ENCODE measurements around the gene GUCY2D.
A peak's percentile ranks its signal among the peaks of the same experiment; 100 is the strongest.

The GUCY2D gene

DNA sequence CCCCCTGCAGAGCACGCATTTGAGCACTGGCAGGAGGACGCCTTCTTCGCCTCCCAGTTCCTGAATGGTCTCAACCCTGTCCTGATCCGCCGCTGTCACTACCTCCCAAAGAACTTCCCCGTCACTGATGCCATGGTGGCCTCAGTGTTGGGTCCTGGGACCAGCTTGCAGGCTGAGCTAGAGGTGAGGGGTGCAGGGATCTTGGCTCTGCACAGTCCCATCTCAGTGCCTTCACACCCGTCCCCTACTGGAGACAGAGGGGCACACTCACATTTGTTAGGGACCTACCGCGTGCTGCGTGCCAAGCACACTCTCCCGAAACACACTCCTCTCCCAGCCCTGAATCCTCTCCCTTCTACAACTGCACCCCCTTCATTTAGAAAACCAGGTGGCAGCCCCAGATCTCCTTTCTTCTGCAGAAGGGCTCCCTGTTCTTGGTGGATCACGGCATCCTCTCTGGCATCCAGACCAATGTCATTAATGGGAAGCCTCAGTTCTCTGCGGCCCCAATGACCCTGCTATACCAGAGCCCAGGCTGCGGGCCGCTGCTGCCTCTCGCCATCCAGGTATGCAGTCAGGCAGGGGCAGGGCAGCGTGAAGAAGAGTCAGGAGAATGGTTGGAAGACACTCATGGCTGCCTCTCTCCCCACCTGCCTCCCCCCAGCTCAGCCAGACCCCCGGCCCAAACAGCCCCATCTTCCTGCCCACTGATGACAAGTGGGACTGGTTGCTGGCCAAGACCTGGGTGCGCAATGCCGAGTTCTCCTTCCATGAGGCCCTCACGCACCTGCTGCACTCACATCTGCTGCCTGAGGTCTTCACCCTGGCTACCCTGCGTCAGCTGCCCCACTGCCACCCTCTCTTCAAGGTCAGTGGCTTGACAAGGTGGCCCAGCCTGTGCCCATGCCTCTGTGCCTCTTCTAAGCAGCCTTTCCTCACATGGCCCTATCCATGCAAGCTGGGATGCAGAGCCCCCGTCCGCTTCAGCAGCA lies 42.7 kb downstream of the GUCY2D start:
- no peak for DNase-seq (ENCODE audit: low read depth, low spot score)

DNA sequence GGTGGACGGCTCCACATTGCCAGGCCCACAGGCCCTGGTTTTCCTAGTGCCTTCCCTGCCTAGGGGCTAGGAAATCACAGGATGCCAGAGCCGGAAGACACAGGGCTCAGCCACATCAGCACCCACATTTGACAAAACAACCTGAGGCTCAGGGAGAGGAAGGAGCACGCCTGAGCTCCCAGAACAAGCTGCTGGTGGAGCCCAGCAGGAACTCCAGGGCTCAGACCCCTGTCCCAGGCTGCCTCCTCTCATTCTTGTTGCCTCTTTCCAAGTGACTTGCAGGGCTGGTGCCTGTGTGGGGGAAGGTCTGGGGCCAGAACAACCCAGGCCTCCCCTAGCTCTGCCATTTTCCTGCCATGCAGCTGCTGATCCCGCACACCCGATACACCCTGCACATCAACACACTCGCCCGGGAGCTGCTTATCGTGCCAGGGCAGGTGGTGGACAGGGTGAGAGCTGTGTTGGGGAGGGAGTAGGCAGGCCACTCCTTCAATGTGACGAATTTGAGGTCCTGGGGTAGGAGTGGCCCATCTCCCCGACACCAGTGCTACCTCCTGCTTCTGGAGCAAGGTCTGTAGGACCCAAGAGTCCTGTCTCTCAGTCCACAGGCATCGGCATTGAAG lies 44.0 kb downstream of the GUCY2D start:
- DNase-seq (ENCODE audit: low read depth, low spot score), result no peak

DNA sequence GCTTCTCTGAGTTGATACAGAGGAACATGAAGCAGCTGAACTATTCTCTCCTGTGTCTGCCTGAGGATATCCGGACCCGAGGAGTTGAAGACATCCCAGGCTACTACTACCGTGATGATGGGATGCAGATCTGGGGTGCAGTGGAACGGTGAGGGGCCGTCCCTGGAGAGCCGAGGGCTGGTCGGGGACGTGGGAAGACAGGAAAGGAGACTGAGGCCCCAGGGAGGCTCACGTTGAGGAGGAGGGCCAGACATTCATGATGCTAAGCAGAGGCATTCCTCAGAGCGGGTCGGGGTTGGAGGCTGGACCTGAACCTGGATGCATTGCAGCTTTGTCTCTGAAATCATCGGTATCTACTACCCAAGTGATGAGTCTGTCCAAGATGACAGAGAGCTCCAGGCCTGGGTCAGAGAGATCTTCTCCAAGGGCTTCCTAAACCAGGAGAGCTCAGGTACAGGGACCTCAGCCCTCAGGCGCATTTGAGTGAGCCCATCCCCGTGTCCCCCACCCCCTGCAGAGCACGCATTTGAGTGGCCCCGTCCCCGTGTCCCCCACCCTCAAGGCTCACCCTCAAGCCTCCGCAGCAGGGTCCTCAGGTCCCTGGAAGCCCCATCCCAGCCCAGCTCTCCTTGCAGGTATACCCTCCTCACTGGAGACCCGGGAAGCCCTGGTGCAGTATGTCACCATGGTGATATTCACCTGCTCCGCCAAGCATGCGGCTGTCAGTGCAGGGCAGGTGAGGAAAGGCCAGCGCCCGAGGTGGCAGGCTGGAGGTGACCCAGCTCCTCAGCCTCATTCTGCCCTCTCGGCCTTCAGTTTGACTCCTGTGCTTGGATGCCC lies 44.7 kb downstream of the GUCY2D start:
- no peak for DNase-seq (ENCODE audit: low read depth, low spot score)

DNA sequence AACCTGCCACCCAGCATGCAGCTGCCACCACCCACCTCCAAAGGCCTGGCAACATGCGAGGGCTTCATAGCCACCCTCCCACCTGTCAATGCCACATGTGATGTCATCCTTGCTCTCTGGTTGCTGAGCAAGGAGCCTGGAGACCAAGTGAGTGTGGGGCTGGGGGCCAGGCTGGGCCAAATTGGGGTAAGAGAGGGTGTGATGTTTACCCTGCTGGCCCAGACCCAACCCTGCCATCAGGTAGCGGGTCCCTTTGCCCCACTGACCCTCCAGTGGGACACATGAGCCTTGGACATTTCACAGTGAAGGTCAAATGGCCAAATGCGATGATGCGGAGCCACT lies 45.3 kb downstream of the GUCY2D start:
- no peak for DNase-seq (ENCODE audit: low read depth, low spot score)

DNA sequence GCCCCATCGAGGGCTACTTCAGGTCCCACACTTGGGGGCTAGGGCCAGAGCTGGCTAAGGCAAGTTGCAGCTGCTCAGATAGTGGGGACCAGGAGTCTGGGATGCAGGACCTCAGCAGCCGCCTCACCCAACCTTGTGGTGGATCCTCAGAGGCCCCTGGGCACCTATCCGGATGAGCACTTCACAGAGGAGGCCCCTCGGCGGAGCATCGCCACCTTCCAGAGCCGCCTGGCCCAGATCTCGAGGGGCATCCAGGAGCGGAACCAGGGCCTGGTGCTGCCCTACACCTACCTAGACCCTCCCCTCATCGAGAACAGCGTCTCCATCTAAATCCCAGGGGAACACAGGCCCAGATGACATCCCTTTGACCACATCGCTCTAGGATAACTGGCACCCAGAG lies 45.8 kb downstream of the GUCY2D start:
- no peak for DNase-seq (ENCODE audit: low read depth, low spot score)

DNA sequence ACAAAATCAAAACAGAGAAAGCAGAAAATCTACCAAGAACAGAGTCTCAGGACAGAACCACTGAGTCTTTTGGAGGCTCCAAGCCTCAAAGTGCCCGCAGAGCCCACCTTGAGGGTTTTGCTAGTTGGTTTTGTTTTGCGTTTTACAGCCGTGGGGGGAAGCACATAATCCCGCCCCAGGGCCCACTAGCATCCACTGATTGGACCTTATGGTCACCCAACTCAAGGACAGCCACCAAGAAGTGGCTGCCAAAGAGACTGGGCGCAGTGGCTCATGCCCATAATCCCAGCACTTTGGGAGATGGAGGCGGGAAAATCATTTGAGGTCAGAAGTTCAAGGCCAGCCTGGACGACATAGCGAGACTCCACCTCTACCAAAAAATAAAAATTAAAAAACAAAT lies 46.3 kb downstream of the GUCY2D start:
- DNase-seq (ENCODE audit: low read depth, low spot score), result no peak

DNA sequence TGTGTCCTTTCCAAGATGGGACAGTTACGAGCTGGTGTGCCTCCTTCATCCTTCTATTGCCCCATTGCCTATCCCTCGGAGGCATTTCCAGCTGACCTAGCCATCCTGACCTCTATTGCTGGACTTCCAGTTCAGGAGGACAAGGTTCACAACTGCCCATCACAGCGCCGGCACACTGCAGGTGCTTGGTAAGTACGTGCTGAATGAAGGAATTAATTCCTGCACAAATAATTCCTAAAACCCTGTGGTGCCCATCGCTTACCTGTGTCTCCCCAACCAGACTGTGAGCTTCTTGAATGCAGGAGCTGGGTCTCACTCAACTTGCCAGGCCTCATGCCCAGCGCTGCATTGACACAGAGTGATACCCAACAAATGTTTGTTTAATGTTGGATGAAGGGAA lies 49.4 kb downstream of the GUCY2D start:
- DNase-seq (ENCODE audit: low read depth, low spot score), result no peak

DNA sequence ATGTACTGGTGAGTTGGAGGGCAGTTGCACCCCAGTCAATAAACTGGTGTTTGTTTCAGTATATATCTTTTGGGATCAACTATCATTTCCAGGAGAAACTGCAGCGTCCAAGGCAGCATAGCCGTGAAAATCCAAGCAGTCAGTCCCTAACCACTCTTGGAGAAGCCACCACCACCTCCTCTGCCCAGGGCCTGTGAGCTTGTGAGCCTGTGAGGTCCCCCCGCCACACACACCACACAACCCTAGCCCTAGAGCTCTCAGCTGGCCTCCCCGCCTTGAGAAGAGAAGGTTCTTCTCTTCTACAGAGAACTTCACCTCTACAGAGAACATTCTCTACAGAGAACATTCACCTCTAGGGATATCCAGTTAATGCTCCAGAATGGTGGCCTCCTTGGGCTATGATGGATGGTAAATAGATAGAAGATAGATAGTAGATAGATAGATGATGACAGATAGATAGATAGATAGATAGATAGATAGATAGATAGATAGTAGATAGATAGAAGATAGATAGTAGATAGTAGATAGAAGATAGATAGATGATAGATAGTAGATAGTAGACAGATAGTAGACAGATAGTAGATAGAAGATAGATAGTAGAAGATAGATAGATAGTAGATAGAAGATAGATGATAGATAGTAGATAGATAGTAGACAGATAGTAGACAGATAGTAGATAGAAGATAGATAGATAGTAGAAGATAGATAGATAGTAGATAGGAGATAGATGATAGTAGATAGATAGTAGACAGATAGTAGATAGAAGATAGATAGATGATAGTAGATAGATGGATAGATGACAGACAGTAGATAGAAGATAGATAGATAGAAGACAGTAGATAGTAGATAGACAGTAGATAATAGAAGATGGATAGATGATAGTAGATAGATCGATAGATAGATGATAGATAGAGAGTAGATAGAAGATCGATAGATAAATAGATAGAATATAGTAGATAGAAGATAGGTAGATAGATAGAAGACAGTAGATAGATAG lies 50.1 kb downstream of the GUCY2D start:
- DNase-seq (ENCODE audit: low read depth, low spot score), result no peak

DNA sequence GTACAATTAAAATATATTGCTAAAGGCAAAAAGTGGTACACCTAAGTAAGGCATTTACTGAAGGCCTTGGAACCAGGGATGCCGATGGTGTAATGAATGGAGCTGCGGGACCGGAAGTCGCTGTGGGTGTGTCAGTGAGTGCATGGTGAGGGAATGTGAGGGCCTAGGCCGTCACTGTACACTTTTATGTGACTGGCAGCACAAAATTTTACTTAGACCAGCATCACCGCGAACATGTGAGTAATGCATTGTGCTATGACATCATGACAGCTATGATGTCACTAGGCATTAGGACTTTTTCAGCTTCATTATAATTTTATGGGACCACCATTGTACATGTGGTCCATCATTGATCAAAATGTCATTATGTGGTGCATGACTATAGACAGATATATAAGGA lies 51.2 kb downstream of the GUCY2D start:
- no peak for DNase-seq (ENCODE audit: low read depth, low spot score)

DNA sequence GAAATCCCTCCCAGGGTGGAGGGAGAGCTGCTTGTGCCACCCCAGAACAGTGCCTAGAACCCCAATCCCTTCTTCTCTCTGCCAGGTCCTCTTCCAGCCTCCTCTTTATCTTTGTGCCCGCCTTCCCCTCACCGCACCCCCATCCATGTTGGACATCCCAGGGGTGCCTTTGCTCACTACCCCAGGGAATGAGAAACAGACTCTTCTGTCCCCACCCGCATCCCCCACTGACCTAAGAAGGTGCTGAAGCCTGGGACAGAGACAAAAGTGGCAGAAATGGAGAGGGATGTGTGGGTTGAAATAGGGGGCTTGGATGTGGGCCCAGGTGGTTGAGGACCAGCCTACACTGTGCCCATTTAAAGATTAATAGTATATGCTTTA lies 53.4 kb downstream of the GUCY2D start:
- DNase-seq (ENCODE audit: low read depth, low spot score), result no peak

DNA sequence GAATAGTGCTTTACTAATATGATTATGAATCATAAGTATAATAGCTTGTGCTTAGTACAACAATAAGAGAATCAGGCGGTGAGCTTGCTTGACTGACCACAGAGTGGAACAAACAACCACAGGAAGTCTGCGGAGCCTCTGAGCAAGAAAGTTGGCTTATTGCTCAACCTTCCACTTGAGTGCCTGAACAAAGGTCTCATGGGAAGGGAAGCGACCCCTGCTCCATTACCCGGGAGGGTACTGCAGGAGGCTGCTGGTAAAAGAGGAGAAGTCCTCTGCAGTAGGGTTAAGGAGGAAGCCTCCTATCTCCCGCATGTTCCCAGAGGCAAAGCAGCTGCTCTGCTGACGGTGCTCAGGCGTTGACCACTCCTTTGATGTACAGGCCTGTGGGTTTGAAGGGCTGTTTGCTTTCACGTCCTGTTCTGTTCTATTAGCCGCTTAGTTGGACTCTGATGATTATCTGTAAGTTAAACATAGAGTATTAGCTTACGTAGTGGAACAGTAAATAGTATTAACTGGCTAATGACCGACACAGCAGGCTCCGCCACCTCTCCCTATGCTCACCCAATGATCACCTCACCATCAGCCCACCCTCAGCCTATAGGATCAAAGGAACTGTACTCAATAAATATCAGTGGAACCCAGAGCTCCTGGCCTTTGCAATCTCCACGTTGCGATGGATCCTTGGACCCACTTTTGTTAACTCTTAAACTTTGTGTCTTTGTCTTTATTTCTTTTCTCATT lies 54.0 kb downstream of the GUCY2D start:
- peak; percentile 57 for DNase-seq (ENCODE audit: low read depth, low spot score)

DNA sequence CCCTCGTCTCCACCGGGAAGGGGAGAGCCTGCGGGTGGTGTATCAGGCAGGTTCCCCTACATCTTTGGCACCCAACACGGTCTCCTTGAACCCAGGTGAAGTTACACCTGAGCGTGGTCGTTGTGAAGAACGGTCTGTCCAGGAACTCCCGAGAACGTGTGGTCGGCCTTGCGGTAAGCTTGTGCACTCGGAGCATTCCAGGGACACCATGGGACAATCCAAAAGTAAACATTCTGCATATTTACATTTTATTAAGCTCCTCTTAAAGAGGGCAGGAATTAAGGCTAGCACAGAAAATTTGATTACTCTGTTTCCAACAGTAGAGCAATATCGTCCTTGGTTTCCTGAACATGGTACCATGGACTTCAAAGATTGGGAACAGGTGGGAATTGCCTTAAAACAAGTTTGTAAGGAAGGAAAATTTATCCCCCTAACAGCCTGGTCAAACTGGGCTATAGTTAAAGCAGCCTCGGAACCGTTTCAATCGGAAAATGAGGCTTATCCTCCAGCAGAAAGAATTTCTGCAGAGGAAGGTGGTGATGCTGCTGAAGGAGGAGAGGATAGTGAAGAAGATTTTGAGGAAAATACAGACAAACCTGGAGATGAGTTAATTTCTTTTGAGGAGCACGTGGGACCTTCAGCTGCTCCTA lies 54.7 kb downstream of the GUCY2D start:
- no peak for DNase-seq (ENCODE audit: low read depth, low spot score)

DNA sequence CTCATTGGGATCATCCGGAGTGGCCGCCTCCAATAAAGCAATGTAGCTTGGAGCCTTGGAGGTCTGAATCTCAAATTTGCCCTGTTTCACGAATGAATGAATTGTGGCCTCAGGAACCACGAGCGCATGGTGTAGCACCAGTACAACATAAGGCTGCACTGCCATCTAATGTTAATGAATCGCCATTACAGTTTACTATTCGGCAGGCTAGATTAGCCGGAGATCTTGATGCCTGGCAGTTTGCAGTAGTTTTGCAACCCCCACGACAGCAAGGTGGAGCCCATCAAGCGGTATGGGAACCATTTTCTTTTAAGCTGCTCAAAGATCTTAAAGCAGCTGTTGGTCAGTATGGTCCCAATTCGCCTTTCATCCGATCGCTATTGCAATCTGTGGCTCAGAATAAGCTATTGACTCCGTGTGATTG lies 55.3 kb downstream of the GUCY2D start:
- DNase-seq (ENCODE audit: low read depth, low spot score), result peak; percentile 77

DNA sequence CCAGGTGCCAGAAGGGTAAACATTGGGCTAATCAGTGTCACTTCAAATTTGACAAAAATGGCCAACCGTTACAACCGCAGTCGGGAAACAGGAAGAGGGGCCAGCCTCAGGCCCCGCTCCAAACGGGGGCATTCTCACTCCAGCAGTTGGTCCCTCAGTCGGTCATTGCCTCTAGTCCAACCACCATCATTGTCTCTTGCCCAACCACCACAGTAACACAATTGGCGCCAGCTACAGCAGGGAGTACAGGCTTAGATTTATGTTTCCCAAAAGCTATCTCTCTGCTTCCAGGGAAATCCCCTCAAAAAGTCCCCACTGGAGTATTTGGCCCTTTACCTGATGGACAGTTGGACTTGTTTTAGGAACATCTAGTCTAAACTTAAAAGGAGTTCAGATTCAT lies 56.7 kb downstream of the GUCY2D start:
- DNase-seq (ENCODE audit: low read depth, low spot score), result no peak

DNA sequence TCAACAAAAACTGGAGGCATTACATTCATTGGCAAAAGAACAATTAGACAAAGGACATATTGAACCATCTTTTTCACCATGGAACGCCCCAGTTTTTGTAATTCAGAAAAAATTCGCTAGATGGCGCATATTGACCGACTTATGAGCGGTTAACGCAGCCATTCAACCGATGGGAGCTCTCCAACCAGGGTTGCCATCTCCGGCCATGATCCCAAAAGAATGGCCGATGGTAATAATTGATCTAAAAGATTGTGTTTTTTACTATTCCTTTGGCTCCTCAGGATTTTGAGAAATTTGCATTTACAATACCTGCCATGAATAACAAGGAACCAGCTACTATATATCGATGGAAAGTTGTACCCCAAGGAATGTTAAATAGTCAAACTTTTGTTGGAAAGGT lies 57.9 kb downstream of the GUCY2D start:
- peak; percentile 71 for DNase-seq (ENCODE audit: low read depth, low spot score)

DNA sequence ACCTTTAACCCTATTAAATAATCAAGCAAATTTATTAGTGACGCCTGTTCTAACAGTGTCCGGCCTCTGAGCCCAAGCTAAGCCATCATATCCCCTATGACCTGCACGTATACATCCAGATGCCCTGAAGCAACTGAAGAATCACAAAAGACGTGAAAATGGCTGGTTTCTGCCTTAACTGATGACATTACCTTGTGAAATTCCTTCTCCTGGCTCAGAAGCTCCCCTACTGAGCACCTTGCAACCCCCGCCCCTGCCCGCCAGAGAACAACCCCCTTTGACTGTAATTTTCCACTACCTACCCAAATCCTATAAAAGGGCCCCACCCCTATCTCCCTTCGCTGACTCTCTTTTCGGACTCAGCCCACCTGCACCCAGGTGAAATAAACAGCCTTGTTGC lies 59.4 kb downstream of the GUCY2D start:
- DNase-seq (ENCODE audit: low read depth, low spot score), result peak; percentile 52

DNA sequence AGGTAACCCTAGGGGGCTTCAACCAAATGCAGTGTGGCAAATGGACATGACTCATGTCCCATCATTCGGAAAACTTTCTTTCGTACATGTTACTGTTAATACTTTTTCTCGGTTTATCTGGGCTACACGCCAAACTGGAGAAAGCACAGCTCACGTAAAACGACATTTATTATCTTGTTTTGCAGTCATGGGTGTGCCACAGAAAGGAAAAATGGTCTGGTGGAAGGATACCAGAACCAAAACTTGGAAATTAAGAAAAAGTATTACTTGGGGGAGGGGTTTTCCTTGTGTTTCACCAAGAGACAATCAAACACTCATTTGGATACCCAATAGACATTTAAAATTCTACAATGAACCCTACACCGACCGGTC lies 60.0 kb downstream of the GUCY2D start:
- no peak for DNase-seq (ENCODE audit: low read depth, low spot score)

DNA sequence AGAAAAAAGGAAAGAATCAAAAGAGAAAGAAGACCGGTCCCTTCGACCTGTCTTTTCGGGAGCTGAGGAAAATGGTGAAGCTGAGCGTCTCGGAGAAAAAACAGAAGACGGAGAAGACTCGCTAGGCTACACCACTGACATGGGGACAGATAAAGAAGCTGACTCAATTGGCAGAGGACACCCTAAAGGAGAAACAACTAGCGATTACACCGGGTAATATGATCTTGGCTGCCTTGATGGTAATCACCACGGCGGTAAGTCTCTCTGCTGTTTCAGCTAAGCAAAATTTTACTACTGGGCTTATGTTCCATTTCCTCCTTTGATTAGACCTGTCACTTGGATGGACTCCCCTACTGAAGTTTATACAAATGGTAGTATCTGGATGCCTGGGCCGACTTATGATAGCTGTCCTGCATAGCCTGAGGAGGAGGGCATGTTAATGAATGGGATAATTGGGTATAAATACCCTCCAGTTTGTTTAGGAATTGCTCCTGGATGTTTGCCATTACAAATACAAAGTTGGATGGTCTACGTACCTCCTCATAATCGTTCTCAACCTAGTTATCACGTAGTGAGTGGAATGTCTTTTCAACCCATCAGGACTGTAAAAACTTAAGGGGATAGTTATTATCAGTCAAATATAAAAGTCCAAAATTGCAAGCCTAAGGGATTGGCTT lies 60.5 kb downstream of the GUCY2D start:
- DNase-seq (ENCODE audit: low read depth, low spot score), result peak; percentile 44
